Gastrocnemius medialis (tissue), 4 donors: Measurements from ENCODE around the gene THBS1.

Experiments
- POLR2A ChIP-seq, 2 donors: fragments of 450-650 bp; IDR thresholded peaks; one replicate each; pipeline ENCODE4 v1.6.1; 2017; ENCODE audit warnings: antibody characterized with exemption in 2 of 2, mild to moderate bottlenecking in 2 of 2, moderate library complexity in 2 of 2
- TF ChIP-seq, protein P1 (sequence below), 5 experiments: fragments of 450-650 bp in 3 of 5; fragments of 200-600 bp in 2 of 5; sonication (generic) in 2 of 5; IDR thresholded peaks in 4 of 5; conservative IDR thresholded peaks in 1 of 5; 1 replicate in 4 of 5; 2 replicates in 1 of 5; pipeline ENCODE4 v1.5.1; 2016 to 2019; ENCODE audit warnings: antibody characterized with exemption in 5 of 5, mild to moderate bottlenecking in 3 of 5, moderate library complexity in 3 of 5

DNA sequence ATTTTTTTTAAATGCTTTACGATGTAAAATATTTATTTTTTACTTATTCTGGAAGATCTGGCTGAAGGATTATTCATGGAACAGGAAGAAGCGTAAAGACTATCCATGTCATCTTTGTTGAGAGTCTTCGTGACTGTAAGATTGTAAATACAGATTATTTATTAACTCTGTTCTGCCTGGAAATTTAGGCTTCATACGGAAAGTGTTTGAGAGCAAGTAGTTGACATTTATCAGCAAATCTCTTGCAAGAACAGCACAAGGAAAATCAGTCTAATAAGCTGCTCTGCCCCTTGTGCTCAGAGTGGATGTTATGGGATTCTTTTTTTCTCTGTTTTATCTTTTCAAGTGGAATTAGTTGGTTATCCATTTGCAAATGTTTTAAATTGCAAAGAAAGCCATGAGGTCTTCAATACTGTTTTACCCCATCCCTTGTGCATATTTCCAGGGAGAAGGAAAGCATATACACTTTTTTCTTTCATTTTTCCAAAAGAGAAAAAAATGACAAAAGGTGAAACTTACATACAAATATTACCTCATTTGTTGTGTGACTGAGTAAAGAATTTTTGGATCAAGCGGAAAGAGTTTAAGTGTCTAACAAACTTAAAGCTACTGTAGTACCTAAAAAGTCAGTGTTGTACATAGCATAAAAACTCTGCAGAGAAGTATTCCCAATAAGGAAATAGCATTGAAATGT, 15.6 kb downstream of the THBS1 start:
- TF ChIP-seq, protein P1, sequence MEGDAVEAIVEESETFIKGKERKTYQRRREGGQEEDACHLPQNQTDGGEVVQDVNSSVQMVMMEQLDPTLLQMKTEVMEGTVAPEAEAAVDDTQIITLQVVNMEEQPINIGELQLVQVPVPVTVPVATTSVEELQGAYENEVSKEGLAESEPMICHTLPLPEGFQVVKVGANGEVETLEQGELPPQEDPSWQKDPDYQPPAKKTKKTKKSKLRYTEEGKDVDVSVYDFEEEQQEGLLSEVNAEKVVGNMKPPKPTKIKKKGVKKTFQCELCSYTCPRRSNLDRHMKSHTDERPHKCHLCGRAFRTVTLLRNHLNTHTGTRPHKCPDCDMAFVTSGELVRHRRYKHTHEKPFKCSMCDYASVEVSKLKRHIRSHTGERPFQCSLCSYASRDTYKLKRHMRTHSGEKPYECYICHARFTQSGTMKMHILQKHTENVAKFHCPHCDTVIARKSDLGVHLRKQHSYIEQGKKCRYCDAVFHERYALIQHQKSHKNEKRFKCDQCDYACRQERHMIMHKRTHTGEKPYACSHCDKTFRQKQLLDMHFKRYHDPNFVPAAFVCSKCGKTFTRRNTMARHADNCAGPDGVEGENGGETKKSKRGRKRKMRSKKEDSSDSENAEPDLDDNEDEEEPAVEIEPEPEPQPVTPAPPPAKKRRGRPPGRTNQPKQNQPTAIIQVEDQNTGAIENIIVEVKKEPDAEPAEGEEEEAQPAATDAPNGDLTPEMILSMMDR (IDR thresholded peaks at IDR 0.05 in 4 of 5, conservative IDR thresholded peaks at IDR 0.05 in 1 of 5) = no peak
- TF ChIP-seq POLR2A (IDR thresholded peaks at IDR 0.05) = no peak
